Astrocyte of the cerebellum (primary cell): ENCODE data around the gene PRR33.

Source experiments
- DNase-seq: peaks from one replicate; pipeline ENCODE4 v3.0.0-alpha.2; 2011; ENCODE audit warnings: low read depth
- H3K4me3 ChIP-seq: 2 replicates; pipeline ENCODE4 v1.5.1; 2011; ENCODE audit warnings: mild to moderate bottlenecking, low read depth, low read length, moderate library complexity
- in situ Hi-C: cut with HindIII; loops from 2 replicates; pipeline ENCODE4 v1.10.0; 2017; ENCODE audit warnings: low sequenced_read_pairs
- TF ChIP-seq, protein P1 (sequence below): IDR thresholded peaks from 2 replicates; pipeline ENCODE4 v1.5.1; 2012; ENCODE audit warnings: low read length, low read depth, moderate library complexity, mild to moderate bottlenecking; ENCODE audit errors: missing control alignments

The PRR33 gene

GRCh38 chr11:1864231-1864630 is 27.5 kb downstream of the PRR33 start:
- DNase-seq, result no peak
- H3K4me3 ChIP-seq, result no peak overlapping the region
- in situ Hi-C loops, result no loop called here
- TF ChIP-seq, protein P1, sequence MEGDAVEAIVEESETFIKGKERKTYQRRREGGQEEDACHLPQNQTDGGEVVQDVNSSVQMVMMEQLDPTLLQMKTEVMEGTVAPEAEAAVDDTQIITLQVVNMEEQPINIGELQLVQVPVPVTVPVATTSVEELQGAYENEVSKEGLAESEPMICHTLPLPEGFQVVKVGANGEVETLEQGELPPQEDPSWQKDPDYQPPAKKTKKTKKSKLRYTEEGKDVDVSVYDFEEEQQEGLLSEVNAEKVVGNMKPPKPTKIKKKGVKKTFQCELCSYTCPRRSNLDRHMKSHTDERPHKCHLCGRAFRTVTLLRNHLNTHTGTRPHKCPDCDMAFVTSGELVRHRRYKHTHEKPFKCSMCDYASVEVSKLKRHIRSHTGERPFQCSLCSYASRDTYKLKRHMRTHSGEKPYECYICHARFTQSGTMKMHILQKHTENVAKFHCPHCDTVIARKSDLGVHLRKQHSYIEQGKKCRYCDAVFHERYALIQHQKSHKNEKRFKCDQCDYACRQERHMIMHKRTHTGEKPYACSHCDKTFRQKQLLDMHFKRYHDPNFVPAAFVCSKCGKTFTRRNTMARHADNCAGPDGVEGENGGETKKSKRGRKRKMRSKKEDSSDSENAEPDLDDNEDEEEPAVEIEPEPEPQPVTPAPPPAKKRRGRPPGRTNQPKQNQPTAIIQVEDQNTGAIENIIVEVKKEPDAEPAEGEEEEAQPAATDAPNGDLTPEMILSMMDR, result no peak

GRCh38 chr11:1863352-1864216 is 28.1 kb downstream of the PRR33 start:
- TF ChIP-seq, protein P1, result no peak
- peak; percentile 69 for DNase-seq
- in situ Hi-C loops, result no loop called here
- no peak overlapping the region for H3K4me3 ChIP-seq

- in situ Hi-C loops, result no loop called here
- TF ChIP-seq, protein P1, result no peak
- H3K4me3 ChIP-seq, result no peak overlapping the region
- no peak for DNase-seq
Observed at GRCh38 chr11:1862588-1863351, 28.9 kb downstream of the PRR33 start.

DNA sequence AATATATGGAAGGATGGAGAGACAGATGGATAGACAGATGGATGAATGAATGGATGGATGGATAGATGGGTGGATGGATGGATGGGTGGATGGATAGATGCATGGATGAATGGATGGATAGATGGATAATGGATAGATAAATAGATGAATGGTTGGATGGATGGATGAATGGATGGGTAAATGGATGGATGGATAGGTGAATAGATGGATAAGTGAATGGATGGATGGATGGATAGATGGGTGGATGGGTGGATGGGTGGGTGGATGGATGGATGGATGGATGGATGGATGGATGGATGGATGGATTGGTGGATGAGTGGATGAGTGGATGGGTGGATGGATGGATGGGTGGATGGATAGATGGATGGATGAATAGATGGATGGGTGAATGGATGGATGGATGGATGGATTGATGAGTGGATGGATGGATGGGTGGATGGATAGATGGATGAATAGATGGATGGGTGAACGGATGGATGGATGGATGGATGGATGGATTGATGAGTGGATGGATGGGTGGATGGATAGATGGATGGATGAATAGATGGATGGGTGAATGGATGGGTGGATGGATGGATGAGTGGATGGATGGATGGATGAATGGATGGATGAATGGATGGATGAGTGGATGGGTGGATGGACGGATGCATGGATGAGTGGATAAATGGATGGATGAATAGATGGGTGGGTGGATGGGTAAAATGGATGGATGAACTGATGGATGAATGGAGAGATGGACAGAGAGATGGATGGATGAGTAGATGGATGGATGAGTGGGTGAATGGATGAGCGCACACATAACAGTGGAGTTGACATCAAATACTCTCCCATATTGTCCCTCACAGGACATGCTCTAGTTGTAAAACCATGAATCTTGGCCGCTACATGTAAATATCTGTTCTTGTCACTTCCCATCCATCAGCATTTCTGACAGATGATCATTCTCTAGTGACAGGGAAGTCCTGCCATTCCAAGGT is 30.0 kb downstream of the PRR33 start:
- TF ChIP-seq, protein P1, result no peak
- H3K4me3 ChIP-seq, result no peak overlapping the region
- in situ Hi-C loops, result no loop called here
- DNase-seq, result no peak

GRCh38 chr11:1860108-1860507 is 31.6 kb downstream of the PRR33 start:
- in situ Hi-C loops, result no loop called here
- DNase-seq, result no peak
- H3K4me3 ChIP-seq, result no peak overlapping the region
- TF ChIP-seq, protein P1, result no peak

DNA sequence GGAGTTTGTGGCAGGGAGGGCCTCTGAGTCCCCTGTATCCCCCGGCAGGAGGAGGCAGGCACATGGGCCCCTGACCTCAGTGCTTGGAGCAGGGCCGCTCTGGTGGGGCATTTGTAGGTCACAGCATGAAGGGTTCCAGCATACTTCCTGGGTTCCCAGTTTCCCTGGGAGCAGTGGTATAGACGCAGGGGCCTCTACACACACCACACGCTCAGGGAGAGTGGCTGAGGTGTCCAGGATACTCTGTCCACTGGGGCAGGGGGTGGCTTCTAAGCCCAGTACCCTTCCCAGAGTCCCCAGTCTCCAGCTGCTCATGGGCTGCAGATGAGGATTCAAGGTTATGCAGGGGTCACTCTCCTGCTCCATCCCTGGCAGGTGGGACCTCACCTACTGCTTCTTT is 32.7 kb downstream of the PRR33 start:
- no peak overlapping the region for H3K4me3 ChIP-seq
- in situ Hi-C loops, result no loop called here
- no peak for DNase-seq
- TF ChIP-seq, protein P1, result no peak
